ENCODE measurements around the gene MYO5B. TPM values are rescaled to one million over a fixed set of nuclear protein-coding genes. Genes with fewer than 3 reads are reported as not detected.

Gene MYO5B
- total RNA-seq, 1 donor from 2014 or later = 0.52 TPM

DNA sequence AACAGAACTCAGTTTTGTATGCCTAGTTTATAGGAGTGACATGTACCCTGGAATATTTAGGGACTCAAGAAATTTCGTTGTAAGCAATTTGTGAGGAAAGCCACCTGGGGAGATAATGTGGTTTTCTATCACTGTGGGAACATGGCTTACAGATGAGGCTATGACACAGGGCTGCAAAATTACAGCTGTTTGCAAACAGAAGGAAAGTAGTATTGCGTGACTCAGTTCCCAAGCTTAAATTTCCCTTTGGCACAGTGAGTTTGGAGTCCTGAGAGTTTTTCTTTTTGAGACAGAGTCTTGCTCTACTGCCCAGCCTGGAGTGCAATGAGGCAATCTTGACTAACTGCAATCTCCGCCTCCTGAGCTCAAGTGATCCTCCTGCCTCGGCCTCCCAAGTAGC is 149.8 kb downstream of the MYO5B start:
- Histone ChIP-seq H3K9me3 (ENCODE audit: control insufficient read depth in 3 of 3, low read length in 3 of 3) (no peaks in the 10 kb centered on the region), H3K27ac (ENCODE audit: low read depth, low read length) (no peak overlapping the region), H3K4me1 (ENCODE audit: control insufficient read depth in 3 of 3, insufficient read depth in 3 of 3, low read length in 3 of 3) (no peaks in the 10 kb centered on the region), H3K27me3 (ENCODE audit: control insufficient read depth in 3 of 3, insufficient read depth in 3 of 3, low read length in 3 of 3) (peaks cover 0 to 6% (median 3%) of the 10 kb centered on the region in 3 donors), H3K4me3 (ENCODE audit: low read length in 3 of 3) (no peak overlapping the region), H3K36me3 (ENCODE audit: control insufficient read depth in 3 of 3, insufficient read depth in 3 of 3, low read length in 3 of 3) (no peaks in the 10 kb centered on the region), H3K9ac (ENCODE audit: low read depth in 1 of 3, low read length in 3 of 3) (no peak overlapping the region)

DNA sequence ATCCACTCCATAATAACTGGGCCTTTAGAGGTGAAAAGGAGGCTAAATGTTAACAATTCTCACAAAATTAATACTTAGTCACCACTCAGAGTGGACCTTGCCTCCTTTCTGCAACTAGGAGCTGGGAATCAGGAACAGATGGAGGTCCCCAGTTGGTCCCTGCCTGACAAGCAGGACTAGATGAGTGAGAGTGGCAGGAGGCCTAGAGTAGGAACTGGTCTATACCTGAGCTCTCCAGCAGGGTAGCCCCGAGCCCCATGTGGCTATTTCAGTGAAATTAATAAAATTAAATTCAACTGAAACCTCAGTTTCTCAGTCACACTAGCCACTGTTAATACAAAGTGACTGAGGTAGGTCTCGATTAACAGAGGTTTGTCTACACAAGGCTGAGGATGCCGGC is 150.5 kb downstream of the MYO5B start:
- Histone ChIP-seq H3K4me1 (ENCODE audit: control insufficient read depth in 3 of 3, insufficient read depth in 3 of 3, low read length in 3 of 3) (no peaks in the 10 kb centered on the region), H3K27me3 (ENCODE audit: control insufficient read depth in 3 of 3, insufficient read depth in 3 of 3, low read length in 3 of 3) (peaks cover 0 to 6% (median 4%) of the 10 kb centered on the region in 3 donors), H3K27ac (ENCODE audit: low read depth, low read length) (no peak overlapping the region), H3K9me3 (ENCODE audit: control insufficient read depth in 3 of 3, low read length in 3 of 3) (no peaks in the 10 kb centered on the region), H3K36me3 (ENCODE audit: control insufficient read depth in 3 of 3, insufficient read depth in 3 of 3, low read length in 3 of 3) (no peaks in the 10 kb centered on the region), H3K9ac (ENCODE audit: low read depth in 1 of 3, low read length in 3 of 3) (no peak overlapping the region), H3K4me3 (ENCODE audit: low read length in 3 of 3) (no peak overlapping the region)

GRCh38 chr18:50042611-50043010 is 152.3 kb downstream of the MYO5B start:
- H3K27ac ChIP-seq (ENCODE audit: low read depth, low read length) = no peak overlapping the region
- peaks cover 0 to 6% (median 4%) of the 10 kb centered on the region in 3 donors for H3K27me3 ChIP-seq (ENCODE audit: control insufficient read depth in 3 of 3, insufficient read depth in 3 of 3, low read length in 3 of 3)
- no peaks in the 10 kb centered on the region for H3K4me1 ChIP-seq (ENCODE audit: control insufficient read depth in 3 of 3, insufficient read depth in 3 of 3, low read length in 3 of 3)

DNA sequence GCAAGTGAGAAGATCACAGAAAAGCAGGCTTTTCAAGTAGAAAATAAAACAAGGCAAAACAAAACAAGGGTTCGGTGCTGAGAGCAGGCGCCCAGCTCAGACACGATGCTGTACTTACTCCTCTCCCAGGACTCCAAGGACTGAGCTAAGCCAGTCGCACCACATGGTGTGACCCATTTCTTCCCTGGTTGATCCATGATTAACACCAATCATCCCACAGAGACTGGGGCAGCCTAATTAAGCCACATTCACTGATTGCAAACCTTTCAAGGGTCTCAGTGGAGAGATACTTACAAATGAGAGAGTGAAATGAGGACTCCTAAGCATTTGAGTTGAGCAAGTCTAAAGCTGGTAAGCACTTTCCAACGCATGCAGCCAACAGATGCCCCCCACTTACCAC is 155.2 kb downstream of the MYO5B start:
- no peaks in the 10 kb centered on the region for H3K9me3 ChIP-seq (ENCODE audit: control insufficient read depth in 3 of 3, low read length in 3 of 3)
- H3K4me3 ChIP-seq (ENCODE audit: low read length in 3 of 3) = no peak overlapping the region
- no peak overlapping the region for H3K27ac ChIP-seq (ENCODE audit: low read depth, low read length)
- peaks cover 0 to 10% (median 6%) of the 10 kb centered on the region in 3 donors for H3K27me3 ChIP-seq (ENCODE audit: control insufficient read depth in 3 of 3, insufficient read depth in 3 of 3, low read length in 3 of 3)
- H3K36me3 ChIP-seq (ENCODE audit: control insufficient read depth in 3 of 3, insufficient read depth in 3 of 3, low read length in 3 of 3) = no peaks in the 10 kb centered on the region
- H3K4me1 ChIP-seq (ENCODE audit: control insufficient read depth in 3 of 3, insufficient read depth in 3 of 3, low read length in 3 of 3) = no peaks in the 10 kb centered on the region
- H3K9ac ChIP-seq (ENCODE audit: low read depth in 1 of 3, low read length in 3 of 3) = no peak overlapping the region

More at GRCh38 chr18:50042611-50043010, 152.3 kb downstream of the MYO5B start:
- Histone ChIP-seq H3K4me3 (ENCODE audit: low read length in 3 of 3) (no peak overlapping the region), H3K36me3 (ENCODE audit: control insufficient read depth in 3 of 3, insufficient read depth in 3 of 3, low read length in 3 of 3) (no peaks in the 10 kb centered on the region), H3K9ac (ENCODE audit: low read depth in 1 of 3, low read length in 3 of 3) (no peak overlapping the region), H3K9me3 (ENCODE audit: control insufficient read depth in 3 of 3, low read length in 3 of 3) (no peaks in the 10 kb centered on the region)

GRCh38 chr18:50038448-50038847 is 156.5 kb downstream of the MYO5B start:
- Histone ChIP-seq H3K9ac (ENCODE audit: low read depth in 1 of 3, low read length in 3 of 3) (no peak overlapping the region), H3K27me3 (ENCODE audit: control insufficient read depth in 3 of 3, insufficient read depth in 3 of 3, low read length in 3 of 3) (peaks cover 0 to 10% (median 4%) of the 10 kb centered on the region in 3 donors), H3K4me3 (ENCODE audit: low read length in 3 of 3) (no peak overlapping the region), H3K9me3 (ENCODE audit: control insufficient read depth in 3 of 3, low read length in 3 of 3) (no peaks in the 10 kb centered on the region), H3K4me1 (ENCODE audit: control insufficient read depth in 3 of 3, insufficient read depth in 3 of 3, low read length in 3 of 3) (no peaks in the 10 kb centered on the region), H3K27ac (ENCODE audit: low read depth, low read length) (no peak overlapping the region), H3K36me3 (ENCODE audit: control insufficient read depth in 3 of 3, insufficient read depth in 3 of 3, low read length in 3 of 3) (no peaks in the 10 kb centered on the region)

GRCh38 chr18:50034029-50034428 is 160.9 kb downstream of the MYO5B start:
- H3K27me3 ChIP-seq (ENCODE audit: control insufficient read depth in 3 of 3, insufficient read depth in 3 of 3, low read length in 3 of 3) = peaks cover 0 to 6% (median 0%) of the 10 kb centered on the region in 3 donors

GRCh38 chr18:50033004-50033403 is 161.9 kb downstream of the MYO5B start:
- H3K9ac ChIP-seq (ENCODE audit: low read depth in 1 of 3, low read length in 3 of 3) = no peak overlapping the region
- H3K4me3 ChIP-seq (ENCODE audit: low read length in 3 of 3) = no peak overlapping the region
- no peak overlapping the region for H3K27ac ChIP-seq (ENCODE audit: low read depth, low read length)
- no peaks in the 10 kb centered on the region for H3K36me3 ChIP-seq (ENCODE audit: control insufficient read depth in 3 of 3, insufficient read depth in 3 of 3, low read length in 3 of 3)
- peaks cover 0 to 6% (median 0%) of the 10 kb centered on the region in 3 donors for H3K27me3 ChIP-seq (ENCODE audit: control insufficient read depth in 3 of 3, insufficient read depth in 3 of 3, low read length in 3 of 3)
- H3K4me1 ChIP-seq (ENCODE audit: control insufficient read depth in 3 of 3, insufficient read depth in 3 of 3, low read length in 3 of 3) = no peaks in the 10 kb centered on the region
- no peaks in the 10 kb centered on the region for H3K9me3 ChIP-seq (ENCODE audit: control insufficient read depth in 3 of 3, low read length in 3 of 3)

More at GRCh38 chr18:50034029-50034428, 160.9 kb downstream of the MYO5B start:
- H3K9me3 ChIP-seq (ENCODE audit: control insufficient read depth in 3 of 3, low read length in 3 of 3) = no peaks in the 10 kb centered on the region
- H3K36me3 ChIP-seq (ENCODE audit: control insufficient read depth in 3 of 3, insufficient read depth in 3 of 3, low read length in 3 of 3) = no peaks in the 10 kb centered on the region
- no peak overlapping the region for H3K27ac ChIP-seq (ENCODE audit: low read depth, low read length)
- H3K4me3 ChIP-seq (ENCODE audit: low read length in 3 of 3) = no peak overlapping the region
- no peaks in the 10 kb centered on the region for H3K4me1 ChIP-seq (ENCODE audit: control insufficient read depth in 3 of 3, insufficient read depth in 3 of 3, low read length in 3 of 3)
- no peak overlapping the region for H3K9ac ChIP-seq (ENCODE audit: low read depth in 1 of 3, low read length in 3 of 3)

GRCh38 chr18:50030146-50030545 is 164.8 kb downstream of the MYO5B start:
- H3K27me3 ChIP-seq (ENCODE audit: control insufficient read depth in 3 of 3, insufficient read depth in 3 of 3, low read length in 3 of 3) = peaks cover 0 to 5% (median 0%) of the 10 kb centered on the region in 3 donors
- no peak overlapping the region for H3K27ac ChIP-seq (ENCODE audit: low read depth, low read length)
- no peaks in the 10 kb centered on the region for H3K36me3 ChIP-seq (ENCODE audit: control insufficient read depth in 3 of 3, insufficient read depth in 3 of 3, low read length in 3 of 3)
- H3K9ac ChIP-seq (ENCODE audit: low read depth in 1 of 3, low read length in 3 of 3) = no peak overlapping the region
- no peaks in the 10 kb centered on the region for H3K4me1 ChIP-seq (ENCODE audit: control insufficient read depth in 3 of 3, insufficient read depth in 3 of 3, low read length in 3 of 3)
- H3K4me3 ChIP-seq (ENCODE audit: low read length in 3 of 3) = no peak overlapping the region
- H3K9me3 ChIP-seq (ENCODE audit: control insufficient read depth in 3 of 3, low read length in 3 of 3) = no peaks in the 10 kb centered on the region

DNA sequence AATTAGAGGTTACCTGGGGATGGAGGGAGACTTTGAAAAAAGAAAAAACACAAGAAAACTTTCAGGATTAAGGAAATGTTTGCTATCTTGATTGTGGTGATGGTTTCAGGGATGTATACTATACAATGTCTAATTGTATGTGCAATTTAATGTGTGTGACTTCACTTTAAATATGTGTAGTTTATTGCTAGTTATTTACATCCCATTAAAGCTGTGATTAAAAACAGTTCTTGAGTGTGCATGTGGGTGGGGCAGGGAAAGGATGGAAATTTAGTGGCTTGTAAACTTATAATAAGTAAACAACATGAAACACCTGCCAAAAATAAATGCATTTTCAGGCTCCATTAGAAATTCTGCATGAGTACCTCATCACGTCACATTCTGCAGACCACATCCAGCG is 167.0 kb downstream of the MYO5B start:
- Histone ChIP-seq H3K27ac (ENCODE audit: low read depth, low read length) (no peak overlapping the region), H3K4me3 (ENCODE audit: low read length in 3 of 3) (no peak overlapping the region), H3K9me3 (ENCODE audit: control insufficient read depth in 3 of 3, low read length in 3 of 3) (no peaks in the 10 kb centered on the region), H3K36me3 (ENCODE audit: control insufficient read depth in 3 of 3, insufficient read depth in 3 of 3, low read length in 3 of 3) (no peaks in the 10 kb centered on the region), H3K27me3 (ENCODE audit: control insufficient read depth in 3 of 3, insufficient read depth in 3 of 3, low read length in 3 of 3) (peaks cover 0 to 5% (median 0%) of the 10 kb centered on the region in 3 donors), H3K4me1 (ENCODE audit: control insufficient read depth in 3 of 3, insufficient read depth in 3 of 3, low read length in 3 of 3) (no peaks in the 10 kb centered on the region), H3K9ac (ENCODE audit: low read depth in 1 of 3, low read length in 3 of 3) (no peak overlapping the region)

- Histone ChIP-seq H3K9ac (ENCODE audit: low read depth in 1 of 3, low read length in 3 of 3) (no peak overlapping the region), H3K9me3 (ENCODE audit: control insufficient read depth in 3 of 3, low read length in 3 of 3) (no peaks in the 10 kb centered on the region), H3K4me1 (ENCODE audit: control insufficient read depth in 3 of 3, insufficient read depth in 3 of 3, low read length in 3 of 3) (no peaks in the 10 kb centered on the region), H3K4me3 (ENCODE audit: low read length in 3 of 3) (no peak overlapping the region), H3K36me3 (ENCODE audit: control insufficient read depth in 3 of 3, insufficient read depth in 3 of 3, low read length in 3 of 3) (no peaks in the 10 kb centered on the region), H3K27ac (ENCODE audit: low read depth, low read length) (no peak overlapping the region), H3K27me3 (ENCODE audit: control insufficient read depth in 3 of 3, insufficient read depth in 3 of 3, low read length in 3 of 3) (peaks cover 0 to 8% (median 0%) of the 10 kb centered on the region in 3 donors)
These were observed 170.5 kb downstream of the MYO5B start for GRCh38 chr18:50024466-50024865.

All from skeletal muscle tissue (tissue), 4 donors.